Occipital lobe (tissue), 2 donors: ENCODE measurements around the gene LDLRAD4. TPM values are rescaled to one million over a fixed set of nuclear protein-coding genes. Genes with fewer than 3 reads are reported as not detected.

Source experiments
- DNase-seq: peaks from one replicate; lab custom pipeline; 2025; lab: John Stamatoyannopoulos, UW
- total RNA-seq: library from RNA; depleted of rRNA; stranded (reverse); fragments of >200 nt; gene quantifications from one replicate; pipeline ENCODE4 v1.2.3, GENCODE V29; 2014

The LDLRAD4 gene
- total RNA-seq, 1 donor from 2014 or later, result 129 TPM

DNA sequence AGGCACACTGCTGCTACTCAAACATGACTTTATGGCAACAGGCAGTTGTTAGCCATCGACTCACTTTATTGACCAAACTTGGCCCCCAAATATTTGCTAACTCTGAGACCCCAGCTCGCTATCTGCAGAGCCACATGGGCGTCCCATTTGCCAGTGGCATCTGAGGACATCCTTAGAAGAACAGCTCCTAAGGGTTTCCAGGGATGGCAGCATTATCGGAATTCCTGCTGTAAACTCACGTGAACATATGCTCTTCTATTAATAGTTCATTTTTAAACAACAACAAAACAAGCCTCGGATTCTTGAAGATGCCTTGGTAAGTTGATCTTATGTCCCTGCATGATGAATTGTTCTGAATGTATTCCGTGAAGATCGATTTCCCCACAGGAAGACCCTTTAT is 181.0 kb downstream of the LDLRAD4 start:
- no peak for DNase-seq

GRCh38 chr18:13400636-13401315 is 182.2 kb downstream of the LDLRAD4 start:
- DNase-seq, result no peak

- no peak for DNase-seq
These were observed 182.8 kb downstream of the LDLRAD4 start for GRCh38 chr18:13401404-13401803.

- no peak for DNase-seq
These were observed 183.3 kb downstream of the LDLRAD4 start for GRCh38 chr18:13401826-13402225.

DNA sequence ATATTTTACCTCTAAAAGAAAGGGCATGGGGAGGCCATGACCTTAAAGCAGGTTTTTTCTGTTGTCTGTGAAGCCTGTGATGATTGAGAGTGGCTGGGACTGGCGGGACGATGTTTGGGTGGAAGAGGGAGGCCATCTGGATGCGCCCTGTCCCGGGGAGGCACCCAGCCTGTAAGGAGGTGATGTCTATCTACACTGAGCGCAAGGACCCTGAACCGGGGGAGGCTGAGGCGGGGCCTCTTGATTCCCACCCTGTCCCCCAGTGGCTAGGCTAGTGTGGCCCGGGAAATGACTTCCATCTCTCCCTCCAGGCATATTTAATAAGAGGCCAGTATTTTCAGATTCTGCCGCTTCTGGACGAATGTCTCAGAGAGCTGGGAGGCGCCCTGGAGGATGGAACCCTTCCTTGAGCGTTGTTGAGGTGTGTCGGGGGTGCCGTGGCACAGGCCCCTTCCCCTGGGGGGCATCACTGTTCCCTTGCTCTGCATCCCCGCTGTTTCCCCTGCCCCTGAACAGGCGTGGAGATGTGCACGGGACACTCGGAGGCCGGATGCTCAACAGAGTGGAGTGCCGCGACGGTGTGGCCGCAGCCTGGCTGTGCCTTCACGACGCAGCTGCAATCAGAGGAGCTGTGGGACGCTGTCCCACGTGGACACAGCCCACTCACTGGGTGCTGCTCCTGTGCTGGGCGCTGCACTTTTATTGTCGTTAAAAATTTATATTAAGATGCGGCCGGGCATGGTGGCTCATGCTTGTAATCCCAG is 185.4 kb downstream of the LDLRAD4 start:
- DNase-seq, result no peak

GRCh38 chr18:13405305-13406038 is 186.9 kb downstream of the LDLRAD4 start:
- DNase-seq, result no peak

DNA sequence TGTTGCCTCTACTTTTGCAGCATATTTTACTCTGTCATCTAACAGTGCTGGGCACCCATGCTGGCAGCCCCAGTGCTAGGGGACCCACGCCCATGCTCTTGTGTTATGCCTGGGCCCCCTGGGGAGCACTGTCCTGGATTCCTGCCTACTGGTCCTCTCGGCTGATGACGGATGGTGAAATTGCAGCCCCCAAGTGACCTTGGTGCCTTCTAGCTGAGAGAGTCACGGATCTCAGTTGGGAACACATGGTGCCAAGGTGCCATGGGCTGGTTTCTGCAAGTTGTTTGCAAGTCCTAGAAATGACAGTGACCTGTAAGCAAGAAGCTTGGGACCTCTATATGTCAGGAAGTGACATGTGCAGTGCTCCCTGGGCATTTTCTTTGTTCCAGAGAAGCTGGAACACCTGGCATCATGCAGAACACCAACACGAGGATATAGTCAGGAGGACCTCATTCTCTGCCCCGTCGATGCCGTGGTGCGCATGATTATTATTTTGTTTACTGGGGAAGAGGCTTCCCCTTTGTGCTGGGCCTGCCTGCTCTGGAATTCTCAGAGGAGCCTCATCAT is 187.6 kb downstream of the LDLRAD4 start:
- DNase-seq, result no peak

GRCh38 chr18:13406736-13407135 is 188.2 kb downstream of the LDLRAD4 start:
- no peak for DNase-seq

GRCh38 chr18:13407484-13407883 is 188.9 kb downstream of the LDLRAD4 start:
- DNase-seq, result no peak

- DNase-seq, result no peak
These were observed 190.5 kb downstream of the LDLRAD4 start for GRCh38 chr18:13409026-13409425.

DNA sequence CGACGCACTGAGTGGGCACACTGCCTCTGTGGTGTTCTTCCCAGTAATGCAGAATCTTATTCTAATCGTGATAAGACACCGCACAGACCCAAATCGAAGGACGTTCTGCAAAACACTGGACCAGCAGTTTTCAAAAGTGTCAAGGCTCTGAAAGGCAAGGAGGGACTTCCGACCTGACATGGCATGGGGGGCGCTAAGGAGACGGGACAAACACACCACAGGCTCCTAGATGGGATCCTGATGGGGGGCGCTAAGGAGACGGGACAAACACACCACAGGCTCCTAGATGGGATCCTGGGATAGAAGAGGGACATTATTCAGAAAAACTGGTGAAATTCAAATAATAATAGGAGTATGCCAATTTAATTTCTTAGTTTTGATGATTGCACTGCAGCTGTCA is 191.4 kb downstream of the LDLRAD4 start:
- DNase-seq, result no peak

- no peak for DNase-seq
These were observed 191.9 kb downstream of the LDLRAD4 start for GRCh38 chr18:13410471-13410870.

DNA sequence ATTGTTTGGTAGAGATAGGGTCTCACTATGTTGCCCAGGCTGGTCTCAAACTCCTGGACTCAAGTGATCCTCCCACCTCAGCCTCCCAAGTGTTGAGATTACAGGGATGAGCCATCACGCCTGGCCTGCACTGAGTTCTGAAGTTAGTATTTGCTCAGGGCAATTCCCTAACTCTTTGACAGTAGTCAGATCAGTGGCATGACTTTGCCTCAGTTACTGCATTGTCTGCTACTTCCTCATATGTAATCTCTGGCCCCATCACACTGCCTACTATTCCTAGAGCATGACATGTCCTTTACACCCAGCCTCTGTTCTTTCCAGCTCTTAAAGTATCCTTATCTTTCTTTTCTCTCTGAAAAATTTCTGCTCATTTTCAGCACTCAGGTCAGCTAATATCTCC is 193.5 kb downstream of the LDLRAD4 start:
- no peak for DNase-seq

GRCh38 chr18:13412901-13413300 is 194.3 kb downstream of the LDLRAD4 start:
- no peak for DNase-seq

- DNase-seq, result no peak
These were observed 195.5 kb downstream of the LDLRAD4 start for GRCh38 chr18:13414102-13414501.

DNA sequence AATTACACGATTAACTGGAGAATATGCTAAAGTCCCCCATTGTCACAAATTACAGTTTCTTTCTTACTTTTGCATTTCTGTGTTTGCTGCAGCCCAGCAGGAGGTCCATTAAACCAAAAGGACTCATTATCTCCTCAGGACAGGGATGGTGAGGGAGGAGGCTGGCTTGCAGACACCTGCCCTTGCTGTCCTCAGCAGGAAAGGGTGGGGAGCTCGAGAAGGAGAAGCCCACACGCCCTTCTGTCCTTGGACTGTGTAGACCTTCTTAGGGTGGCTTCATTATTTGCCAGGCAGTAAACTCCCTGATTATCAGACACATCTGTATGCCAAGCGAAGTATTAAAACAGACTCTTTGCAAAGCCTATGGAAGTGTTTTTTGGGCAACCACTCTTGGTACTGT is 196.0 kb downstream of the LDLRAD4 start:
- DNase-seq, result no peak

- DNase-seq, result no peak
These were observed 197.2 kb downstream of the LDLRAD4 start for GRCh38 chr18:13415736-13416135.

GRCh38 chr18:13416208-13416607 is 197.6 kb downstream of the LDLRAD4 start:
- no peak for DNase-seq

DNA sequence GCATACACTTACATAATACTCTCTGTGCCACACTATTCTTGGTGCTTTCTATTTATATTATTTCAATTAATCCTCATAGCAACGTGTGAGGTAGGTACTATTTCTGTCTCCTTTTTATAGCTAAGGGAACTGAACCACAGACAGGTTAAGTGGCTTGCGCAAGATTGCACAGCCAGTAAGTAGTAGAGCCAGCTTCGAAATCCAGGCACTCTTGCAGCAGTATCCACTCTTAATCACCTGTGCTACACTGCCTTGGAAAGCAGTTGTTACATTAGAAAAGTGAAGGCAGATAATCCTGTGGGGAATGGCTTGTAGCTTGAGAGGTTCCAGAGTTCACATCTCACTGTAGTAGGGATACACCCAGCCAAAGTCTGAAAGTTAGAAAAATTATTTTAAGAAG is 198.3 kb downstream of the LDLRAD4 start:
- DNase-seq, result no peak

DNA sequence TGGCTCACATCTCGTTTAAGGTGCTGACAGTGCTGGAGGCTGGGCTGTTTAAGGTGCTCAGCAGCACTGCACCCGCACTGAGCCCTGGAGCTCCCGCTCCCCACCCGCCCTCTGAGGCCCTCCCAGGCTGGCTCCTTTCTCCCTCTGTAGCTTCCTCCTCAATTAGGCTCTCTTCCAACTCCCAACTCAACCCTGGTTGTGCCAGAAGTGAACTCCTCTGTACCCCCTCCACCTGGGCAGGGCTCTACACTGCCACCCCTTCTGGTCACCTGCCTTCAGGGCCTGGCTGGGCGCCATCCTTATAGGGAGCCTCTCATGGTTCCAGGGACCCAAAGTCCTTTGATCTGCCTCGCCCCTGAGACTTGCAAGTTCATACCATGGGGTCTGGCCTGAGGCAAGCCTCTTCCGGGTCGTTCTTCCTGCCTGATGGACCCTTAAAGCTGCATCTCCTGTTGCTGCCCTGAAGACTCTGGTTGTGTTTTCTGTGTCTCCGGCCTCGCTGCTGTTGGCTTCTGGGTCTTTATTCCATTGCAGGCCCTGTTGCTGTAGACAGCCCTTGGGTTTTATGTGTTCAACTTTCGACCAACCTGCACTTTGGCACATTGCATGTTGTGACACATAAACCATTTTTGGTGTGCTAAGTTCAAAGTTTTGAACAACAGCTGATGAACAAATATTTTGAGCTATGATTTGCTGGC is 199.6 kb downstream of the LDLRAD4 start:
- no peak for DNase-seq

DNA sequence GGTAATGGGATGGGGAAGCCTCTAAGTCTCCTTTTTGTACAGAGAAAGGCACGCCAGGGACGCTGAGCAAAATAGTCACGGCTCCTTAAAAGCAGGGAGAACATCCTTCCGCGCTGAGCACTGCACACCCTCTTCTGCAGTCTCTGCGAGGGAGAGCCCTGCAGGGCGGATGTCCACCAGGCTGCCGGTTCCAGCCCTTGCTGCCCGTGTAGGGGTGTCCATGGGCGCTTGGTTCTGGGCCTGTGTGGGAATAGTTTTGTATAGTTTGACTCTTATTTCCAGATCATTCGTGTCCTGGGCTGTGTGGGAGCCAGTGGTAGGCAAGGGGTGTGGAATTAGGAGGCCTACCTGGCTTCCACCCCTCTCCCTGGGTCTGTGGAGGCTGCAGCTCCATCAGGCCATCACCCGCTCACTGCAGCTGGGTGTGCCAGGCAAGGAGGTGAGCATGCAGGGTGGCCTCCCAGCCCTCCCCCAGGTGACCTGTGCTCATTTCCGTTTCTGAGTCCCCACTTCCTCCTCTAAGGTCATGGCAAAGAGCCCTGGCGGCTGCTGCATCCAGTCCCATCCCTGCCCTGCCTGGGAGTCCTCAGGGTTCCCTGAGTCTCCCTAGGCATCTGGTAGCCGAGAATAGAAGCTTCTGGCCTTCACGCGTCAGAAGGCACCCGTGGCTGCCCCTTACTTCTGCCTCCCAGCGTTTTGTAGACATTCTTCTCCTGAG is 202.6 kb downstream of the LDLRAD4 start:
- no peak for DNase-seq
